SK-N-SH treated with all-trans-retinoic acid at 6 μM for 48 hours (cell line): ENCODE data around the gene GNB4.

Experiments
- ATAC-seq: fragments of 200-7000 bp; cut with Tn5 transposase; 3 replicates; pipeline ENCODE4 v1.9.1; 2020; ENCODE audit warnings: mild to moderate bottlenecking, moderate library complexity
- ARNTL ChIP-seq: fragments of 450-650 bp; formaldehyde crosslinking; IDR thresholded peaks from 2 replicates; pipeline ENCODE4 v1.5.0; 2020; ENCODE audit warnings: low read depth, mild to moderate bottlenecking, moderate library complexity, borderline replicate concordance
- BACH2 ChIP-seq: fragments of 250-450 bp; sonication (Bioruptor Pico); IDR thresholded peaks from 2 replicates; pipeline ENCODE4 v1.9.0; 2021; ENCODE audit warnings: mild to moderate bottlenecking, borderline replicate concordance
- ESRRG ChIP-seq: fragments of 250-450 bp; sonication (Bioruptor Pico); IDR thresholded peaks from 2 replicates; pipeline ENCODE4 v1.6.1; 2021; ENCODE audit warnings: mild to moderate bottlenecking
- GLIS3 ChIP-seq: fragments of 250-450 bp; sonication (Bioruptor Pico); IDR thresholded peaks from 2 replicates; pipeline ENCODE4 v1.5.0; 2020; ENCODE audit warnings: mild to moderate bottlenecking, moderate library complexity
- ISL1 ChIP-seq: fragments of 250-450 bp; sonication (Bioruptor Pico); IDR thresholded peaks from 2 replicates; pipeline ENCODE4 v2.1.2; 2022; ENCODE audit warnings: mild to moderate bottlenecking, moderate library complexity
- OSR1 ChIP-seq: fragments of 250-450 bp; sonication (Bioruptor Pico); IDR thresholded peaks from 2 replicates; pipeline ENCODE4 v1.8.0; 2022; ENCODE audit warnings: moderate library complexity, mild to moderate bottlenecking, inconsistent platforms
- PPARA ChIP-seq: fragments of 250-450 bp; sonication (Bioruptor Pico); IDR thresholded peaks from 2 replicates; pipeline ENCODE4 v1.5.0; 2020; ENCODE audit warnings: mild to moderate bottlenecking, borderline replicate concordance
- RARB ChIP-seq: fragments of 250-450 bp; sonication (Bioruptor Pico); IDR thresholded peaks from 2 replicates; pipeline ENCODE4 v1.8.0; 2021; ENCODE audit warnings: mild to moderate bottlenecking, moderate library complexity
- SNAI2 ChIP-seq: fragments of 250-450 bp; sonication (Bioruptor Pico); IDR thresholded peaks from 2 replicates; pipeline ENCODE4 v1.5.0; 2020; ENCODE audit warnings: mild to moderate bottlenecking, moderate library complexity
- TCF4 ChIP-seq: fragments of 250-450 bp; sonication (Bioruptor Pico); IDR thresholded peaks from 2 replicates; pipeline ENCODE4 v1.8.0; 2021; ENCODE audit warnings: mild to moderate bottlenecking, moderate library complexity, borderline replicate concordance
- TOX ChIP-seq: fragments of 250-450 bp; sonication (Bioruptor Pico); IDR thresholded peaks from 2 replicates; pipeline ENCODE4 v1.8.0; 2021; ENCODE audit warnings: mild to moderate bottlenecking, moderate library complexity, borderline replicate concordance
- TSHZ2 ChIP-seq: fragments of 250-450 bp; sonication (Bioruptor Pico); IDR thresholded peaks from 2 replicates; pipeline ENCODE4 v1.5.0; 2020; ENCODE audit warnings: mild to moderate bottlenecking, moderate library complexity
- ZC3H10 ChIP-seq: fragments of 250-450 bp; sonication (Bioruptor Pico); IDR thresholded peaks from 2 replicates; pipeline ENCODE4 v1.5.1; 2021; ENCODE audit warnings: mild to moderate bottlenecking, moderate library complexity
- ZFP3 ChIP-seq: fragments of 250-450 bp; sonication (Bioruptor Pico); IDR thresholded peaks from 2 replicates; pipeline ENCODE4 v1.5.0; 2020; ENCODE audit warnings: mild to moderate bottlenecking, moderate library complexity
- ZFP30 ChIP-seq: fragments of 450-650 bp; formaldehyde crosslinking; IDR thresholded peaks from 2 replicates; pipeline ENCODE4 v1.5.0; 2022; ENCODE audit warnings: mild to moderate bottlenecking, moderate library complexity
- ZNF565 ChIP-seq: fragments of 450-650 bp; formaldehyde crosslinking; conservative IDR thresholded peaks from 2 replicates; pipeline ENCODE4 v1.5.0; 2020; ENCODE audit warnings: low read depth, mild to moderate bottlenecking, moderate library complexity
- ZNF70 ChIP-seq: fragments of 450-650 bp; formaldehyde crosslinking; IDR thresholded peaks from 2 replicates; pipeline ENCODE4 v1.5.0; 2020; ENCODE audit warnings: mild to moderate bottlenecking, moderate library complexity
- TF ChIP-seq, protein P1 (sequence below): fragments of 250-450 bp; sonication (Bioruptor Pico); IDR thresholded peaks from 2 replicates; pipeline ENCODE4 v1.8.0; 2020; ENCODE audit warnings: mild to moderate bottlenecking, moderate library complexity, borderline replicate concordance
- TF ChIP-seq, protein P2 (sequence below): fragments of 250-450 bp; sonication (Bioruptor Pico); IDR thresholded peaks from 2 replicates; pipeline ENCODE4 v1.5.1; 2021; ENCODE audit warnings: mild to moderate bottlenecking, moderate library complexity
- TF ChIP-seq, protein P3 (sequence below): fragments of 250-450 bp; sonication (Bioruptor Pico); IDR thresholded peaks from 2 replicates; pipeline ENCODE4 v1.5.1; 2020; ENCODE audit warnings: low read depth, mild to moderate bottlenecking, moderate library complexity

Gene GNB4

GRCh38 chr3:179432021-179432420 lies 19.2 kb downstream of the GNB4 start:
- no peak for TF ChIP-seq BACH2 (CRISPR knock-in tag)
- no peak for TF ChIP-seq ZNF565 (CRISPR knock-in tag)
- TF ChIP-seq TSHZ2 (CRISPR knock-in tag) = no peak
- no peak for TF ChIP-seq TOX (CRISPR knock-in tag)
- ATAC-seq = no peak

- TF ChIP-seq TSHZ2 (CRISPR knock-in tag) = no peak
- TF ChIP-seq, protein P1, sequence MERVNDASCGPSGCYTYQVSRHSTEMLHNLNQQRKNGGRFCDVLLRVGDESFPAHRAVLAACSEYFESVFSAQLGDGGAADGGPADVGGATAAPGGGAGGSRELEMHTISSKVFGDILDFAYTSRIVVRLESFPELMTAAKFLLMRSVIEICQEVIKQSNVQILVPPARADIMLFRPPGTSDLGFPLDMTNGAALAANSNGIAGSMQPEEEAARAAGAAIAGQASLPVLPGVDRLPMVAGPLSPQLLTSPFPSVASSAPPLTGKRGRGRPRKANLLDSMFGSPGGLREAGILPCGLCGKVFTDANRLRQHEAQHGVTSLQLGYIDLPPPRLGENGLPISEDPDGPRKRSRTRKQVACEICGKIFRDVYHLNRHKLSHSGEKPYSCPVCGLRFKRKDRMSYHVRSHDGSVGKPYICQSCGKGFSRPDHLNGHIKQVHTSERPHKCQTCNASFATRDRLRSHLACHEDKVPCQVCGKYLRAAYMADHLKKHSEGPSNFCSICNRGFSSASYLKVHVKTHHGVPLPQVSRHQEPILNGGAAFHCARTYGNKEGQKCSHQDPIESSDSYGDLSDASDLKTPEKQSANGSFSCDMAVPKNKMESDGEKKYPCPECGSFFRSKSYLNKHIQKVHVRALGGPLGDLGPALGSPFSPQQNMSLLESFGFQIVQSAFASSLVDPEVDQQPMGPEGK (CRISPR knock-in tag) = no peak
- TF ChIP-seq ZNF565 (CRISPR knock-in tag) = no peak
- TF ChIP-seq ESRRG (CRISPR knock-in tag) = no peak
- TF ChIP-seq SNAI2 (CRISPR knock-in tag) = no peak
- no peak for TF ChIP-seq GLIS3 (CRISPR knock-in tag)
- no peak for TF ChIP-seq OSR1 (CRISPR knock-in tag)
- ATAC-seq = no peak
Measured at GRCh38 chr3:179430277-179430870, 20.9 kb downstream of the GNB4 start.

- no peak for ATAC-seq
- TF ChIP-seq TCF4 (CRISPR knock-in tag) (no peak), ZNF565 (CRISPR knock-in tag) (no peak), ZNF70 (CRISPR knock-in tag) (no peak), OSR1 (CRISPR knock-in tag) (no peak), ESRRG (CRISPR knock-in tag) (no peak), PPARA (CRISPR knock-in tag) (no peak), ZFP30 (no peak), ZC3H10 (CRISPR knock-in tag) (no peak), GLIS3 (CRISPR knock-in tag) (no peak), ARNTL (CRISPR knock-in tag) (no peak), BACH2 (CRISPR knock-in tag) (no peak), ISL1 (CRISPR knock-in tag) (no peak), TSHZ2 (CRISPR knock-in tag) (no peak), ZFP3 (no peak), RARB (CRISPR knock-in tag) (no peak), SNAI2 (CRISPR knock-in tag) (no peak)
- TF ChIP-seq, protein P1 (CRISPR knock-in tag) = no peak
- TF ChIP-seq, protein P2, sequence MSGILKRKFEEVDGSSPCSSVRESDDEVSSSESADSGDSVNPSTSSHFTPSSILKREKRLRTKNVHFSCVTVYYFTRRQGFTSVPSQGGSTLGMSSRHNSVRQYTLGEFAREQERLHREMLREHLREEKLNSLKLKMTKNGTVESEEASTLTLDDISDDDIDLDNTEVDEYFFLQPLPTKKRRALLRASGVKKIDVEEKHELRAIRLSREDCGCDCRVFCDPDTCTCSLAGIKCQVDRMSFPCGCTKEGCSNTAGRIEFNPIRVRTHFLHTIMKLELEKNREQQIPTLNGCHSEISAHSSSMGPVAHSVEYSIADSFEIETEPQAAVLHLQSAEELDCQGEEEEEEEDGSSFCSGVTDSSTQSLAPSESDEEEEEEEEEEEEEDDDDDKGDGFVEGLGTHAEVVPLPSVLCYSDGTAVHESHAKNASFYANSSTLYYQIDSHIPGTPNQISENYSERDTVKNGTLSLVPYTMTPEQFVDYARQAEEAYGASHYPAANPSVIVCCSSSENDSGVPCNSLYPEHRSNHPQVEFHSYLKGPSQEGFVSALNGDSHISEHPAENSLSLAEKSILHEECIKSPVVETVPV (CRISPR knock-in tag) = no peak
- TF ChIP-seq, protein P3, sequence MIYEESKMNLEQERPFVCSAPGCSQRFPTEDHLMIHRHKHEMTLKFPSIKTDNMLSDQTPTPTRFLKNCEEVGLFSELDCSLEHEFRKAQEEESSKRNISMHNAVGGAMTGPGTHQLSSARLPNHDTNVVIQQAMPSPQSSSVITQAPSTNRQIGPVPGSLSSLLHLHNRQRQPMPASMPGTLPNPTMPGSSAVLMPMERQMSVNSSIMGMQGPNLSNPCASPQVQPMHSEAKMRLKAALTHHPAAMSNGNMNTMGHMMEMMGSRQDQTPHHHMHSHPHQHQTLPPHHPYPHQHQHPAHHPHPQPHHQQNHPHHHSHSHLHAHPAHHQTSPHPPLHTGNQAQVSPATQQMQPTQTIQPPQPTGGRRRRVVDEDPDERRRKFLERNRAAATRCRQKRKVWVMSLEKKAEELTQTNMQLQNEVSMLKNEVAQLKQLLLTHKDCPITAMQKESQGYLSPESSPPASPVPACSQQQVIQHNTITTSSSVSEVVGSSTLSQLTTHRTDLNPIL (CRISPR knock-in tag) = no peak
Measured at GRCh38 chr3:179428876-179429548, 22.3 kb downstream of the GNB4 start.
